Neural cell (in vitro differentiated cells): ENCODE results near the gene SLC66A2.

Experiments used
- EP300 ChIP-seq: fragments of 450-650 bp; conservative IDR thresholded peaks from 2 replicates; pipeline ENCODE4 v1.6.1; 2014; ENCODE audit warnings: antibody characterized with exemption, mild to moderate bottlenecking, moderate library complexity; ENCODE audit not compliant: poor library complexity, severe bottlenecking
- EZH2 ChIP-seq: fragments of 200-600, 300-800 bp; shearing (Covaris generic), sonication (generic); IDR thresholded peaks from 2 replicates; pipeline ENCODE4 v1.6.1; 2014; ENCODE audit warnings: antibody characterized with exemption, low read length, borderline replicate concordance, mild to moderate bottlenecking; ENCODE audit not compliant: insufficient read depth, poor library complexity, severe bottlenecking
- POLR2AphosphoS5 ChIP-seq: IDR thresholded peaks from 2 replicates; pipeline ENCODE4 v1.6.1; 2012
- SMC3 ChIP-seq: fragments of 450-650 bp; conservative IDR thresholded peaks from 2 replicates; pipeline ENCODE4 v1.6.1; 2014; ENCODE audit warnings: antibody characterized with exemption, mild to moderate bottlenecking, moderate library complexity; ENCODE audit not compliant: poor library complexity
- TF ChIP-seq, protein P1 (sequence below): fragments of 450-650 bp; IDR thresholded peaks from 2 replicates; pipeline ENCODE4 v1.5.1; 2014; ENCODE audit warnings: antibody characterized with exemption, mild to moderate bottlenecking, moderate library complexity; ENCODE audit not compliant: poor library complexity, severe bottlenecking

DNA sequence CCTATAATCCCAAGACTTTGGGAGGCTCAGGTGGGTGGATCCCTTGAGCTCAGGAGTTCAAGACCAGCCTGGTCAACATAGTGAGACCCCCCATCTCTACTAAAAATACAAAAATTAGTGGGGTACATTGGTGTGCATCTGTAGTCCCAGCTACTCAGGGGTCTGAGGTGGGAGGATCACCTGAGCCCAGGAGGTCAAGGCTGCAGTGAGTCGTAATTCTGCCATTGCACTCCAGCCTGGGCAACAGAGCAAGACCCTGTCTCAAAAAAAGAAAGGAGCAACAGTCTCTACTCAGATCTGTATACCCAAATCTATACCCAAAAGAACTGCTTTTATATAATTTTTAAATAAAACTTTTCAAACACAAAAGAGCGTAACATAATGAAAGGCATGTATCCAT, 7.5 kb upstream of the SLC66A2 start:
- TF ChIP-seq EZH2 (no peak), POLR2AphosphoS5 (no peak), SMC3 (no peak), EP300 (no peak)
- TF ChIP-seq, protein P1, sequence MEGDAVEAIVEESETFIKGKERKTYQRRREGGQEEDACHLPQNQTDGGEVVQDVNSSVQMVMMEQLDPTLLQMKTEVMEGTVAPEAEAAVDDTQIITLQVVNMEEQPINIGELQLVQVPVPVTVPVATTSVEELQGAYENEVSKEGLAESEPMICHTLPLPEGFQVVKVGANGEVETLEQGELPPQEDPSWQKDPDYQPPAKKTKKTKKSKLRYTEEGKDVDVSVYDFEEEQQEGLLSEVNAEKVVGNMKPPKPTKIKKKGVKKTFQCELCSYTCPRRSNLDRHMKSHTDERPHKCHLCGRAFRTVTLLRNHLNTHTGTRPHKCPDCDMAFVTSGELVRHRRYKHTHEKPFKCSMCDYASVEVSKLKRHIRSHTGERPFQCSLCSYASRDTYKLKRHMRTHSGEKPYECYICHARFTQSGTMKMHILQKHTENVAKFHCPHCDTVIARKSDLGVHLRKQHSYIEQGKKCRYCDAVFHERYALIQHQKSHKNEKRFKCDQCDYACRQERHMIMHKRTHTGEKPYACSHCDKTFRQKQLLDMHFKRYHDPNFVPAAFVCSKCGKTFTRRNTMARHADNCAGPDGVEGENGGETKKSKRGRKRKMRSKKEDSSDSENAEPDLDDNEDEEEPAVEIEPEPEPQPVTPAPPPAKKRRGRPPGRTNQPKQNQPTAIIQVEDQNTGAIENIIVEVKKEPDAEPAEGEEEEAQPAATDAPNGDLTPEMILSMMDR, result no peak
